ENCODE measurements around the gene NPHP1.
"Not testable (repeated sequence)": the region's sequence is repeated elsewhere in the genome, so short reads cannot be mapped to it uniquely, and the experiment has no call there.

The NPHP1 gene

DNA sequence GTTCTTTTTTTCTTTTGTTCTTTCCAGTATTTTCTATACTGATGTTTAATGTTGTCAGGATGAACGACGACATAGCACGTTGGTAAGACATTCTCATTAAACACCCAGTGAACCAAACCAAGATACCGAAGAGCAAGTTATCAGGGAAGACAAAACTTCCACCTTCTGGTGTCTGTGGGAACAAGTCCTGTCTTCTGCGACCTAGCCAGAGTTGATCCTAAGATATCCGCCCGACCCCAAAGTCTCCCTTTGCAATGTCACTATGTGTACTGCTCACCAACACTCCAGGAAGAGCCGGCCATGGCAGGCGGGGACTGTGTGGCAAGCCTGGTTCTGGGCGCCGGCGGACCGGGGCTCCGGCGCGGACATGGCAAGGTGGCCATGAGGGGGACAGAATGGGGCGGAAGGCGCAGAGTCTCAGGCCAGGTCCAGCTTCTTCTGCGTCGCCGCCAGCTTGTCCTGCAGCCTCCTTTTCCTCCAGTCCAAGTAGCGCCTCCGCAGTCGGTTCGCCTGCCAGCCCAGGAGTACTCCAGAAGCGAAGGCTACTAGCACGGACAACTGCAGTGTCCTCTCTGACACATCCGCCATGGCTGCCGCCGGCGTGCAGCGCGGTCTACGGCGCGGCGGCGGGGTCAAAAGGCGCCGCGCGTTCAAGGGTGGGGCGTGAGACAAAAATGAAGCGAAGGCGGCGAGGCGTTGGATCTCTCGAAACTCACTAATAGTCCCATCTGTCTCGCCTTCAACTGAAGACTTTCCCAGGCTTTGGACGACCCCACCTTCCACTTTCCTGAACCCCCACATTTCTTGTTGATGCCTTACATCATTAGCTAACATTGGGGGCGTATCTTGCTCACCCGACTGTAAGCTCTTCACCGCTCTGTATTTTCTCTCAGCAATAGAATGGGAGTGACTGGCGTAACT lies 7.4 kb upstream of the NPHP1 start, which contains the start of gene MTLN:
Gene MTLN (minus strand): TSS at position 610 of the 921 bp plus-strand sequence. CDS start 22 bp downstream, at position 588.
- no peak for DNase-seq (ENCODE audit: low read depth)
- H3K4me3 ChIP-seq (ENCODE audit: low read depth, low read length) = peak within 1 kb of the TSS; percentile 76
- in situ Hi-C loops (cut with HindIII; ENCODE audit: low sequenced_read_pairs) = no loop called here
- TF ChIP-seq, protein P1, sequence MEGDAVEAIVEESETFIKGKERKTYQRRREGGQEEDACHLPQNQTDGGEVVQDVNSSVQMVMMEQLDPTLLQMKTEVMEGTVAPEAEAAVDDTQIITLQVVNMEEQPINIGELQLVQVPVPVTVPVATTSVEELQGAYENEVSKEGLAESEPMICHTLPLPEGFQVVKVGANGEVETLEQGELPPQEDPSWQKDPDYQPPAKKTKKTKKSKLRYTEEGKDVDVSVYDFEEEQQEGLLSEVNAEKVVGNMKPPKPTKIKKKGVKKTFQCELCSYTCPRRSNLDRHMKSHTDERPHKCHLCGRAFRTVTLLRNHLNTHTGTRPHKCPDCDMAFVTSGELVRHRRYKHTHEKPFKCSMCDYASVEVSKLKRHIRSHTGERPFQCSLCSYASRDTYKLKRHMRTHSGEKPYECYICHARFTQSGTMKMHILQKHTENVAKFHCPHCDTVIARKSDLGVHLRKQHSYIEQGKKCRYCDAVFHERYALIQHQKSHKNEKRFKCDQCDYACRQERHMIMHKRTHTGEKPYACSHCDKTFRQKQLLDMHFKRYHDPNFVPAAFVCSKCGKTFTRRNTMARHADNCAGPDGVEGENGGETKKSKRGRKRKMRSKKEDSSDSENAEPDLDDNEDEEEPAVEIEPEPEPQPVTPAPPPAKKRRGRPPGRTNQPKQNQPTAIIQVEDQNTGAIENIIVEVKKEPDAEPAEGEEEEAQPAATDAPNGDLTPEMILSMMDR (IDR thresholded peaks at IDR 0.05; ENCODE audit: low read depth, low read length, missing control alignments) = no peak

- TF ChIP-seq, protein P1 (IDR thresholded peaks at IDR 0.05; ENCODE audit: low read depth, low read length, missing control alignments) = no peak
- no peak for DNase-seq (ENCODE audit: low read depth)
- no peak overlapping the region for H3K4me3 ChIP-seq (ENCODE audit: low read depth, low read length)
- in situ Hi-C loops (cut with HindIII; ENCODE audit: low sequenced_read_pairs) = no loop called here
Measured at GRCh38 chr2:110205660-110206455, 1.0 kb upstream of the NPHP1 start.

- no peak for DNase-seq (ENCODE audit: low read depth)
- H3K4me3 ChIP-seq (ENCODE audit: low read depth, low read length) = no peak overlapping the region
- in situ Hi-C loops (cut with HindIII; ENCODE audit: low sequenced_read_pairs) = no loop called here
- TF ChIP-seq, protein P1 (IDR thresholded peaks at IDR 0.05; ENCODE audit: low read depth, low read length, missing control alignments) = no peak
Measured at GRCh38 chr2:110198016-110198415, 6.8 kb downstream of the NPHP1 start.

DNA sequence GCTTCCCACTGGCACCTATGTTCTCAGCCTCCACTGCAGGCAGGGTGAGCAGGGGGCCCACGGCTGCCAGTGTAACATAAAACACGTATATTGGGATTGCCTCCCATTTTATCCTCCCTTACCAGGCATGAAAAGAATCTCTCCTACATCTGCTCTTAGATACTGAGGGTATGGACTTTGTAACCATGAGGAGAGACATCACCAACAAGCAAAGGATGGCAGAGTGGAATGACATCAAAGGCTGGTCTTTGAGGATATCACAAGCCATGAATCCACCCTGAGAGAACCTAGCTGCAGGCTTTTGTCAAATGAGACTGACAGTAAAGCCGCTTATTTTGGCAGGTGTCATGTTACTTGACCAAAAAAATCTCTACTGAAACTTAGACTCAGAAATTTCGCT lies 7.4 kb downstream of the NPHP1 start:
- in situ Hi-C loops (cut with HindIII; ENCODE audit: low sequenced_read_pairs) = no loop called here
- DNase-seq (ENCODE audit: low read depth) = no peak
- no peak overlapping the region for H3K4me3 ChIP-seq (ENCODE audit: low read depth, low read length)
- TF ChIP-seq, protein P1 (IDR thresholded peaks at IDR 0.05; ENCODE audit: low read depth, low read length, missing control alignments) = no peak

DNA sequence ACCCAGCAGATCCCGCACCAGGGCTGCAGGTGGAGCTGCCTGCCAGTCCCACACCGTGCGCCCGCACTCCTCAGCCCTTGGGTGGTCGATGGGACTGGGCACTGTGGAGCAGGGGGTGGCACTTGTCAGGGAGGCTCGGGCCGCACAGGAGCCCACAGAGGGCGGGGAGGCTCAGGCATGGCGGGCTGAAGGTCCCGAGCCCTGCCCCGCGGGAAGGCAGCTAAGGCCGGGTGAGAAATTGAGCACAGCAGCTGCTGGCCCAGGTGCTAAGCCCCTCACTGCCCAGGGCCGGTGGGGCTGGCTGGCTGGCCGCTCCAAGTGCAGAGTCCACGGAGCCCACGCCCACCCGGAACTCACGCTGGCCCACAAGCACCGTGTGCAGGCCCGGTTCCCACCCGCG lies 14.6 kb downstream of the NPHP1 start:
- H3K4me3 ChIP-seq (ENCODE audit: low read depth, low read length); in situ Hi-C loops (cut with HindIII; ENCODE audit: low sequenced_read_pairs); DNase-seq (ENCODE audit: low read depth): not testable (repeated sequence)

- TF ChIP-seq, protein P1 (IDR thresholded peaks at IDR 0.05; ENCODE audit: low read depth, low read length, missing control alignments) = no peak
- DNase-seq (ENCODE audit: low read depth) = no peak
- no peak overlapping the region for H3K4me3 ChIP-seq (ENCODE audit: low read depth, low read length)
- in situ Hi-C loops (cut with HindIII; ENCODE audit: low sequenced_read_pairs) = no loop called here
Measured at GRCh38 chr2:110182449-110182848, 22.4 kb downstream of the NPHP1 start.
